ENCODE measurements around the gene STN1.

STN1 gene

GRCh38 chr10:103892181-103892580 is 25.8 kb downstream of the STN1 start:
- no peak for DNase-seq

GRCh38 chr10:103890688-103891087 is 27.3 kb downstream of the STN1 start:
- DNase-seq: no peak

GRCh38 chr10:103890194-103890658 is 27.8 kb downstream of the STN1 start:
- no peak for DNase-seq

- DNase-seq: no peak
Measured at GRCh38 chr10:103889121-103889720, 28.8 kb downstream of the STN1 start.

GRCh38 chr10:103888113-103888841 is 29.7 kb downstream of the STN1 start:
- no peak for DNase-seq

- DNase-seq: no peak
Measured at GRCh38 chr10:103885617-103886016, 32.4 kb downstream of the STN1 start.

- no peak for DNase-seq
Measured at GRCh38 chr10:103884681-103885139, 33.3 kb downstream of the STN1 start.

GRCh38 chr10:103882285-103883007 is 35.5 kb downstream of the STN1 start:
- no peak for DNase-seq

GRCh38 chr10:103881416-103882284 is 36.3 kb downstream of the STN1 start:
- DNase-seq: no peak

GRCh38 chr10:103879831-103880230 is 38.2 kb downstream of the STN1 start:
- DNase-seq: no peak

GRCh38 chr10:103879409-103879808 is 38.6 kb downstream of the STN1 start:
- no peak for DNase-seq

- DNase-seq: no peak
Measured at GRCh38 chr10:103877861-103878260, 40.1 kb downstream of the STN1 start.

GRCh38 chr10:103876155-103876554 is 41.8 kb downstream of the STN1 start:
- DNase-seq: no peak

- no peak for DNase-seq
Measured at GRCh38 chr10:103874730-103875129, 43.3 kb downstream of the STN1 start.

- no peak for DNase-seq
Measured at GRCh38 chr10:103872137-103872931, 45.6 kb downstream of the STN1 start.

GRCh38 chr10:103871006-103871405 is 47.0 kb downstream of the STN1 start:
- DNase-seq: no peak

- DNase-seq: no peak
Measured at GRCh38 chr10:103870516-103870915, 47.5 kb downstream of the STN1 start.

- DNase-seq: no peak
Measured at GRCh38 chr10:103869336-103869735, 48.6 kb downstream of the STN1 start.

- DNase-seq: no peak
Measured at GRCh38 chr10:103868200-103868599, 49.8 kb downstream of the STN1 start.

- DNase-seq: no peak
Measured at GRCh38 chr10:103861505-103861904, 56.5 kb downstream of the STN1 start.

GRCh38 chr10:103859161-103860086 is 58.6 kb downstream of the STN1 start:
- peak; percentile 50 for DNase-seq

All from activated gamma-delta T cell treated with Interleukin-2 at 50 U/mL for 16 hours (primary cell).